ENCODE data around the gene PGPEP1. TPM values are rescaled to one million over a fixed set of nuclear protein-coding genes. Genes with fewer than 3 reads are reported as not detected.
"Not testable (repeated sequence)": the region's sequence is repeated elsewhere in the genome, so short reads cannot be mapped to it uniquely, and the experiment has no call there.

Gene PGPEP1
- total and polyA plus RNA-seq, 12 donors: 10.0 to 61.3 (median 45.2) TPM

GRCh38 chr19:18345296-18345695, 4.9 kb downstream of the PGPEP1 start:
- Histone ChIP-seq H3K36me3 (peaks cover 0 to 57% (median 0%) of the 10 kb centered on the region in 9 donors), H3K9me3 (no peaks in the 10 kb centered on the region), H3K27ac (no peak overlapping the region), H3K4me1 (peaks cover 3 to 15% (median 11%) of the 10 kb centered on the region in 9 donors), H3K4me3 (no peak overlapping the region), H3K27me3 (no peaks in the 10 kb centered on the region)
- ATAC-seq (no peak), DNase-seq (no peak)
- WGBS, 2 donors: 96 to 97% methylated on average over 6 of the region's 6 CpGs
- intact Hi-C loops (cut with DNase I): loop anchor here in 5 of 10 donors (5.0 kb wide), 2 partner anchors 62 to 67 kb away; no protein-coding TSS in a partner anchor
- no peak for TF ChIP-seq CTCF (IDR thresholded peaks at IDR 0.05)

GRCh38 chr19:18346091-18346490, 5.7 kb downstream of the PGPEP1 start:
- Histone ChIP-seq H3K36me3 (peaks cover 0 to 64% (median 2%) of the 10 kb centered on the region in 9 donors), H3K27me3 (no peaks in the 10 kb centered on the region), H3K4me1 (peaks cover 3 to 13% (median 8%) of the 10 kb centered on the region in 9 donors), H3K9me3 (no peaks in the 10 kb centered on the region), H3K27ac (no peak overlapping the region), H3K4me3 (no peak overlapping the region)
- DNase-seq (no peak), ATAC-seq (no peak)
- TF ChIP-seq CTCF (IDR thresholded peaks at IDR 0.05): no peak
- 72 to 74% methylated on average over 8 of the region's 8 CpGs for WGBS, 2 donors
- intact Hi-C loops (cut with DNase I): loop anchor here in 5 of 10 donors (5.0 kb wide), 2 partner anchors 61 to 66 kb away; no protein-coding TSS in a partner anchor

GRCh38 chr19:18348171-18348570, 7.8 kb downstream of the PGPEP1 start:
- H3K4me1 ChIP-seq: no peaks in the 10 kb centered on the region
- 91 to 93% methylated on average over 17 of the region's 17 CpGs for WGBS, 2 donors
- no peak overlapping the region for H3K27ac ChIP-seq
- no peak overlapping the region for H3K4me3 ChIP-seq
- intact Hi-C loops (cut with DNase I): loop anchor here in 7 of 10 donors (2.0 to 5.0 kb wide), 3 partner anchors 59 to 64 kb away; no protein-coding TSS in a partner anchor
- TF ChIP-seq CTCF (IDR thresholded peaks at IDR 0.05): no peak
- H3K27me3 ChIP-seq: no peaks in the 10 kb centered on the region
- no peak for DNase-seq
- no peaks in the 10 kb centered on the region for H3K9me3 ChIP-seq
- H3K36me3 ChIP-seq: peaks cover 0 to 68% (median 2%) of the 10 kb centered on the region in 9 donors
- no peak for ATAC-seq

- H3K4me3 ChIP-seq, H3K9me3 ChIP-seq, ATAC-seq, H3K27me3 ChIP-seq, H3K4me1 ChIP-seq, H3K27ac ChIP-seq, DNase-seq: not testable (repeated sequence)
- WGBS, 2 donors: 90 to 93% methylated on average over 6 of the region's 6 CpGs
- intact Hi-C loops (cut with DNase I): loop anchor here (1.0 to 5.0 kb wide), 4 partner anchors 58 to 63 kb away; no protein-coding TSS in a partner anchor
- H3K36me3 ChIP-seq: peaks cover 0 to 62% (median 2%) of the 10 kb centered on the region in 9 donors
Observed at GRCh38 chr19:18348818-18349339, 8.5 kb downstream of the PGPEP1 start.

Data from heart right ventricle (tissue), 16 donors.